SU-DHL-6 (cell line): ENCODE results near the gene RC3H2.

ENCODE experiments used
- EZH2phosphoT487 ChIP-seq: fragments of 200-600 bp; sonication (generic), shearing (Covaris generic); conservative IDR thresholded peaks from 2 replicates; pipeline ENCODE4 v1.6.1; 2018; ENCODE audit warnings: mild to moderate bottlenecking, antibody characterized with exemption, low read length, moderate library complexity, mixed read lengths
- TF ChIP-seq, protein P1 (sequence below): fragments of 200-600 bp; sonication (generic); IDR thresholded peaks from one replicate; pipeline ENCODE4 v1.5.1; 2017; ENCODE audit warnings: antibody characterized with exemption, mild to moderate bottlenecking, low read length, moderate library complexity; ENCODE audit not compliant: insufficient read depth, poor library complexity, severe bottlenecking

DNA sequence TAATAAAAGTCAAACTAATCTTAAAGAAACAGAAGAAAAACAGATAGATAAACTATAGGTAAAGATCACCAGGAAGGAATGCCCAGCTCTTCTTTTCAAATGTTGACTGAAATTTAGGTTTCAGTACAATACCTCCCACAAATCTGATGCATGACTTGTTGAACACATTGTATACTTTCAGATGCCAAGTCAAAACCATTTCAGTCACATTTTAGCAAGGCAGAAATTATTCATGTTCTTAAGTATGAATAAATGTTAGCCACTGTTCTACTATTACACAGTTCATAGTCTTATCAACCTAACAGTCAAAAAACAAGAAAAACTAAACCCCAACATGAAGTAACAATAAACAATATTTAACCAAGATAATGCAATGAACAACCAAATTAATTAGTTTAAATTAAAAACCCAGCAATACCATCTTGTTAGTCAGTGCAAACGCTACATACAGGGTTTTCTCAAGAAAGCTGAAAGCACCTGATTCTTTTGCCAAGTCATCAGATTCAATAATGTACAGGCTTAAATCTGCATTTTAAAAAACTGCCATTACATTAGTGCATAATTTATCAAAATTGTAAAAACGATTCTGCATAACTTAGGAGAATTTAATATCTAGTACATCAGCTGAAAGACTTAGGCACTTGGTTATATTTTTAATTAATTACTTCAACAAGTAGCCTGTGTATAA is 56.8 kb downstream of the RC3H2 start:
- TF ChIP-seq, protein P1, sequence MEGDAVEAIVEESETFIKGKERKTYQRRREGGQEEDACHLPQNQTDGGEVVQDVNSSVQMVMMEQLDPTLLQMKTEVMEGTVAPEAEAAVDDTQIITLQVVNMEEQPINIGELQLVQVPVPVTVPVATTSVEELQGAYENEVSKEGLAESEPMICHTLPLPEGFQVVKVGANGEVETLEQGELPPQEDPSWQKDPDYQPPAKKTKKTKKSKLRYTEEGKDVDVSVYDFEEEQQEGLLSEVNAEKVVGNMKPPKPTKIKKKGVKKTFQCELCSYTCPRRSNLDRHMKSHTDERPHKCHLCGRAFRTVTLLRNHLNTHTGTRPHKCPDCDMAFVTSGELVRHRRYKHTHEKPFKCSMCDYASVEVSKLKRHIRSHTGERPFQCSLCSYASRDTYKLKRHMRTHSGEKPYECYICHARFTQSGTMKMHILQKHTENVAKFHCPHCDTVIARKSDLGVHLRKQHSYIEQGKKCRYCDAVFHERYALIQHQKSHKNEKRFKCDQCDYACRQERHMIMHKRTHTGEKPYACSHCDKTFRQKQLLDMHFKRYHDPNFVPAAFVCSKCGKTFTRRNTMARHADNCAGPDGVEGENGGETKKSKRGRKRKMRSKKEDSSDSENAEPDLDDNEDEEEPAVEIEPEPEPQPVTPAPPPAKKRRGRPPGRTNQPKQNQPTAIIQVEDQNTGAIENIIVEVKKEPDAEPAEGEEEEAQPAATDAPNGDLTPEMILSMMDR = no peak
- no peak for TF ChIP-seq EZH2phosphoT487
